ENCODE measurements around the gene FCRLB. TPM values are rescaled to one million over a fixed set of nuclear protein-coding genes. Genes with fewer than 3 reads are reported as not detected.

FCRLB gene
- polyA plus RNA-seq, 3 donors = 0.36 to 0.44 (median 0.39) TPM

GRCh38 chr1:161727256-161727924, 6.0 kb downstream of the FCRLB start:
- Histone ChIP-seq H4K20me1 (ENCODE audit: insufficient read depth, low read length) (no peaks in the 10 kb centered on the region), H3K4me1 (ENCODE audit: control insufficient read depth in 1 of 2, insufficient read depth in 2 of 2, low read length in 2 of 2) (peaks cover 30 to 48% of the 10 kb centered on the region in 2 donors)
- DNase-seq = no peak

More at GRCh38 chr1:161727256-161727924, 6.0 kb downstream of the FCRLB start:
- Histone ChIP-seq H3K4me3 (replicated peaks in 1 of 3; ENCODE audit: low read depth in 2 of 3, low read length in 3 of 3) (peak overlapping the region; percentile 2 to 77 (median 25)), H2AFZ (ENCODE audit: insufficient read depth, low read depth, low read length, poor library complexity, severe bottlenecking) (peak overlapping the region; percentile 62), H3K79me2 (ENCODE audit: insufficient read depth, low read length) (no peaks in the 10 kb centered on the region), H3K36me3 (replicated peaks in 1 of 2; ENCODE audit: control insufficient read depth in 1 of 2, insufficient read depth in 2 of 2, low read length in 2 of 2) (no peaks in the 10 kb centered on the region), H3K27ac (ENCODE audit: low read depth in 1 of 2, low read length in 2 of 2) (no peak overlapping the region), H3K4me2 (replicated peaks; ENCODE audit: extremely low read depth, low read length, poor library complexity, severe bottlenecking) (peak overlapping the region; percentile 91), H3K9me3 (replicated peaks in 1 of 2; ENCODE audit: control insufficient read depth in 1 of 2, insufficient read depth in 1 of 2, low read length in 2 of 2) (no peaks in the 10 kb centered on the region), H3K27me3 (ENCODE audit: control insufficient read depth in 2 of 2, insufficient read depth in 2 of 2, low read length in 2 of 2) (peaks cover 74 to 100% of the 10 kb centered on the region in 2 donors), H3K9ac (ENCODE audit: insufficient read depth, low read length, poor library complexity, severe bottlenecking) (peak overlapping the region; percentile 29)
- Mint-ChIP-seq H3K4me1 (peaks cover 42% of the 10 kb centered on the region), H3K27ac (peak overlapping the region in 3 of 7 donors; percentile 14 to 50 (median 25)), H3K27me3 (ENCODE audit: low read depth in 3 of 3) (peaks cover 94 to 100% (median 95%) of the 10 kb centered on the region in 3 donors), H3K36me3 (peaks cover 9 to 10% of the 10 kb centered on the region in 2 donors), H3K9me3 (peaks cover 0 to 23% (median 14%) of the 10 kb centered on the region in 7 donors), H3K4me3 (peak overlapping the region; percentile 78 to 97)
- intact Hi-C loops (cut with micrococcal nuclease) = no loop called here
- TF ChIP-seq CTCF (IDR thresholded peaks at IDR 0.05) = no peak
- whole genome bisulfite sequencing (ENCODE audit: insufficient coverage) = under 1% methylated on average over 30 of the region's 38 CpGs

Measured in CD14-positive monocyte (primary cell).